Kasumi-1 (cell line): Measurements from ENCODE around the gene MGRN1.

Experiments used
- DNase-seq, 2 experiments: peaks; one replicate each; lab custom pipeline; 2025; lab: John Stamatoyannopoulos, UW

MGRN1 gene

GRCh38 chr16:4697848-4698291 is 73.2 kb downstream of the MGRN1 start:
- no peak for DNase-seq

GRCh38 chr16:4698321-4699045 is 73.9 kb downstream of the MGRN1 start:
- no peak for DNase-seq

GRCh38 chr16:4699046-4699556 is 74.5 kb downstream of the MGRN1 start:
- no peak for DNase-seq

- DNase-seq = no peak
These were observed 75.9 kb downstream of the MGRN1 start for GRCh38 chr16:4700380-4700996.

- peak in 1 of 2 experiments; percentile 6 for DNase-seq
These were observed 76.5 kb downstream of the MGRN1 start for GRCh38 chr16:4700997-4701743.

GRCh38 chr16:4701791-4702465 is 77.3 kb downstream of the MGRN1 start:
- no peak for DNase-seq

GRCh38 chr16:4702466-4702808 is 77.8 kb downstream of the MGRN1 start:
- DNase-seq = no peak

GRCh38 chr16:4703906-4704305 is 79.3 kb downstream of the MGRN1 start:
- DNase-seq = no peak

GRCh38 chr16:4704491-4704890 is 79.9 kb downstream of the MGRN1 start:
- DNase-seq = no peak

GRCh38 chr16:4704913-4705312 is 80.3 kb downstream of the MGRN1 start:
- no peak for DNase-seq

GRCh38 chr16:4706871-4707270 is 82.2 kb downstream of the MGRN1 start:
- DNase-seq = no peak

- no peak for DNase-seq
These were observed 84.9 kb downstream of the MGRN1 start for GRCh38 chr16:4709481-4709880.

GRCh38 chr16:4713663-4714501 is 89.3 kb downstream of the MGRN1 start:
- DNase-seq = no peak

GRCh38 chr16:4714996-4715395 is 90.4 kb downstream of the MGRN1 start:
- no peak for DNase-seq

- no peak for DNase-seq
These were observed 93.8 kb downstream of the MGRN1 start for GRCh38 chr16:4718466-4718865.

GRCh38 chr16:4723071-4723767 is 98.6 kb downstream of the MGRN1 start:
- no peak for DNase-seq

GRCh38 chr16:4724661-4725270 is 100.1 kb downstream of the MGRN1 start:
- DNase-seq = no peak

- no peak for DNase-seq
These were observed 102.0 kb downstream of the MGRN1 start for GRCh38 chr16:4726616-4727015.

GRCh38 chr16:4728676-4729075 is 104.0 kb downstream of the MGRN1 start:
- DNase-seq = no peak

- DNase-seq = no peak
These were observed 105.2 kb downstream of the MGRN1 start for GRCh38 chr16:4729876-4730275.
